Gastrocnemius medialis (tissue), 4 donors: Measurements from ENCODE around the gene TMEM150B. TPM values are rescaled to one million over a fixed set of nuclear protein-coding genes. Genes with fewer than 3 reads are reported as not detected.

Experiments used
- ATAC-seq, 2 donors: fragments of 150-250 bp; one replicate each; pipeline ENCODE4 v1.9.1; 2016
- DNase-seq, 2 donors: peaks; one replicate each; pipeline ENCODE4 v3.0.0-alpha.2; 2019
- H3K27ac ChIP-seq, 4 donors: fragments of 200-600 bp; sonication (generic); 1 replicate in 1 of 4; 2 replicates in 3 of 4; pipeline ENCODE4 v1.5.1; 2016 to 2018; ENCODE audit warnings: mild to moderate bottlenecking in 2 of 4, moderate library complexity in 1 of 4
- H3K27me3 ChIP-seq, 3 donors: fragments of 200-600 bp; sonication (generic) in 2 of 3; 1 replicate in 1 of 3; 2 replicates in 2 of 3; pipeline versions ENCODE4 v1.5.1 to v1.6.0; 2016 to 2019; ENCODE audit warnings: mild to moderate bottlenecking in 1 of 3, moderate library complexity in 1 of 3
- H3K36me3 ChIP-seq, 2 donors: fragments of 200-600 bp; sonication (generic) in 1 of 2; one replicate each; pipeline ENCODE4 v1.5.1; 2017 to 2018
- H3K4me1 ChIP-seq, 2 donors: fragments of 200-600 bp; sonication (generic) in 1 of 2; one replicate each; pipeline ENCODE4 v1.5.1; 2016 to 2017; ENCODE audit warnings: mild to moderate bottlenecking in 2 of 2
- H3K4me3 ChIP-seq, 4 donors: fragments of 200-600 bp; sonication (generic) in 3 of 4; 1 replicate in 1 of 4; 2 replicates in 3 of 4; pipeline ENCODE4 v1.5.1; 2016 to 2019; ENCODE audit warnings: mild to moderate bottlenecking in 2 of 4
- H3K9me3 ChIP-seq, 3 donors: fragments of 200-600 bp; sonication (generic) in 2 of 3; 1 replicate in 1 of 3; 2 replicates in 2 of 3; pipeline ENCODE4 v1.5.1; 2016 to 2019
- POLR2A ChIP-seq, 2 donors: fragments of 450-650 bp; IDR thresholded peaks; one replicate each; pipeline ENCODE4 v1.6.1; 2017; ENCODE audit warnings: antibody characterized with exemption in 2 of 2, mild to moderate bottlenecking in 2 of 2, moderate library complexity in 2 of 2
- in situ Hi-C, 4 donors: fragments of 200-750 bp; cut with MboI; loops; one replicate each; pipeline versions ENCODE4 v1.15.0 to v1.8.0; 2017; ENCODE audit warnings: low sequenced_read_pairs in 4 of 4
- intact Hi-C: fragments of 100-400 bp; cut with DNase I; formaldehyde crosslinking; loops from one replicate; pipeline ENCODE4 v1.15.1; 2023; ENCODE audit warnings: low total_unique reads
- total RNA-seq, 4 donors: library from RNA; depleted of rRNA; stranded (reverse); fragments of >200 nt; gene quantifications; one replicate each; pipeline versions ENCODE4 v1.1.0 to v1.2.3, GENCODE V29; 2016
- TF ChIP-seq, protein P1 (sequence below), 5 experiments: fragments of 450-650 bp in 3 of 5; fragments of 200-600 bp in 2 of 5; sonication (generic) in 2 of 5; IDR thresholded peaks in 4 of 5; conservative IDR thresholded peaks in 1 of 5; 1 replicate in 4 of 5; 2 replicates in 1 of 5; pipeline ENCODE4 v1.5.1; 2016 to 2019; ENCODE audit warnings: antibody characterized with exemption in 5 of 5, mild to moderate bottlenecking in 3 of 5, moderate library complexity in 3 of 5

The TMEM150B gene
- total RNA-seq, 4 donors from 2014 or later, result 0.40 to 3.3 TPM; not detected in 2

DNA sequence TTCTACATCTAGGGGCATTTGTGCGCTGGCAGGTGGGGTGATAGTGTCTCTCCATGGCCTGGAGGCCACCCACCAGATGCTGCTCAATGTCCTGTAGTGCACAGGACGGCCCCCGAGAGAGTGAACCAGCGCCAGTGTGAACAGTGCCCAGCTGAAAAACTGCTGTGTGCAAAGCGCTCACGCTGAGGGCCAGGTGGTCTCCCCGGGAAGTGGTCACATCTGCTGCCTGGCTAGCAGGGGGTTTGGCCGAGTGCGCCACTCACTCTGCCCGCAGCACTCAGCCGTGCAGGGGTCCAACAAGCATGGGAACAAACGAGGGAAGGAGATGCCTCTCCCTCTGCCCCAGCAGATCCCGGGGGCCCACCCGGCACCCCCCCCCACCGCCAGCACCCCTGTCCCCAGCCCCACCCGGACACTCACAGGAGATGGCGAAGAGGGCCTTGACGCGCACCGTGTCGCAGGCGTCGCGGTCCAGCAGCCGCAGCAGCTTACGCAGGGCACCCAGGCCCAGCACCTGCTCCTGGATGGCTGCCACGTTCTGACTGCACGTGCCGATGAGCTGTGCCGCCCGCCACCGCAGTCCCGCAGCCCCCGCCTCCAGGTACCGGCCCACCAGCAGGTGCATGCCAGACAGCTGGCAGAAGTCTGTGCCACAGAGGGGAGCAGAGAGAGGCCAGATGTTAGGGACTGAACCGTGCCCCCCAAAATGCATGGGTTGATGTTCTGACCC lies 51.0 kb downstream of the TMEM150B start:
- intact Hi-C loops (no loop called here), in situ Hi-C loops (no loop called here)
- ATAC-seq (no peak), DNase-seq (no peak)
- H3K36me3 ChIP-seq, result peaks cover 0 to 50% of the 10 kb centered on the region in 2 donors
- peaks cover 3 to 4% of the 10 kb centered on the region in 2 donors for H3K4me1 ChIP-seq
- H3K9me3 ChIP-seq, result no peaks in the 10 kb centered on the region
- TF ChIP-seq, protein P1, sequence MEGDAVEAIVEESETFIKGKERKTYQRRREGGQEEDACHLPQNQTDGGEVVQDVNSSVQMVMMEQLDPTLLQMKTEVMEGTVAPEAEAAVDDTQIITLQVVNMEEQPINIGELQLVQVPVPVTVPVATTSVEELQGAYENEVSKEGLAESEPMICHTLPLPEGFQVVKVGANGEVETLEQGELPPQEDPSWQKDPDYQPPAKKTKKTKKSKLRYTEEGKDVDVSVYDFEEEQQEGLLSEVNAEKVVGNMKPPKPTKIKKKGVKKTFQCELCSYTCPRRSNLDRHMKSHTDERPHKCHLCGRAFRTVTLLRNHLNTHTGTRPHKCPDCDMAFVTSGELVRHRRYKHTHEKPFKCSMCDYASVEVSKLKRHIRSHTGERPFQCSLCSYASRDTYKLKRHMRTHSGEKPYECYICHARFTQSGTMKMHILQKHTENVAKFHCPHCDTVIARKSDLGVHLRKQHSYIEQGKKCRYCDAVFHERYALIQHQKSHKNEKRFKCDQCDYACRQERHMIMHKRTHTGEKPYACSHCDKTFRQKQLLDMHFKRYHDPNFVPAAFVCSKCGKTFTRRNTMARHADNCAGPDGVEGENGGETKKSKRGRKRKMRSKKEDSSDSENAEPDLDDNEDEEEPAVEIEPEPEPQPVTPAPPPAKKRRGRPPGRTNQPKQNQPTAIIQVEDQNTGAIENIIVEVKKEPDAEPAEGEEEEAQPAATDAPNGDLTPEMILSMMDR (IDR thresholded peaks at IDR 0.05 in 4 of 5, conservative IDR thresholded peaks at IDR 0.05 in 1 of 5), result no peak
- TF ChIP-seq POLR2A (IDR thresholded peaks at IDR 0.05), result no peak
- no peak overlapping the region for H3K27ac ChIP-seq
- no peaks in the 10 kb centered on the region for H3K27me3 ChIP-seq
- no peak overlapping the region for H3K4me3 ChIP-seq

DNA sequence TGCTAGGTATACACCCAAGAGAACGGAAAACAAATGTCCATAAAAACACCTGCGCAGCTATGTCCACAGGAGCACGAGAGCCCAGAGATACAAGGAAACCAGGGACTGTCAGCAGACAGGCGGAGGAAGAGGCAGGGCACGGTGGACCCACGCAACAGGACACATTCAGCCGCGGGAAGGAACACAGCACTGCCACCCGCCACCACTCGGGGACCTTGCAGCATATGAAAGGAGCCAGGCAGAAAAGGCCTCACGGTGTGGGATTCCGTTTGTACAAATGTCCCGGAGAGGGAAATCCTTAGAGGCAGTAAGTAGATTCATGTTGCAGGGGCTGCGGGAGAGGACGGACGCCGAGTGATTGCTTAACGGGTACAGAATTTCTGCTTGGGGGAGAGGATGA lies 53.0 kb downstream of the TMEM150B start:
- ATAC-seq, result no peak
- Histone ChIP-seq H3K4me3 (no peak overlapping the region), H3K36me3 (peaks cover 0 to 44% of the 10 kb centered on the region in 2 donors), H3K27ac (no peak overlapping the region), H3K9me3 (no peaks in the 10 kb centered on the region), H3K27me3 (no peaks in the 10 kb centered on the region), H3K4me1 (no peaks in the 10 kb centered on the region)
- TF ChIP-seq, protein P1 (IDR thresholded peaks at IDR 0.05 in 4 of 5, conservative IDR thresholded peaks at IDR 0.05 in 1 of 5), result no peak
- no peak for TF ChIP-seq POLR2A (IDR thresholded peaks at IDR 0.05)
- in situ Hi-C loops, result no loop called here
- DNase-seq, result no peak
- intact Hi-C loops, result no loop called here

DNA sequence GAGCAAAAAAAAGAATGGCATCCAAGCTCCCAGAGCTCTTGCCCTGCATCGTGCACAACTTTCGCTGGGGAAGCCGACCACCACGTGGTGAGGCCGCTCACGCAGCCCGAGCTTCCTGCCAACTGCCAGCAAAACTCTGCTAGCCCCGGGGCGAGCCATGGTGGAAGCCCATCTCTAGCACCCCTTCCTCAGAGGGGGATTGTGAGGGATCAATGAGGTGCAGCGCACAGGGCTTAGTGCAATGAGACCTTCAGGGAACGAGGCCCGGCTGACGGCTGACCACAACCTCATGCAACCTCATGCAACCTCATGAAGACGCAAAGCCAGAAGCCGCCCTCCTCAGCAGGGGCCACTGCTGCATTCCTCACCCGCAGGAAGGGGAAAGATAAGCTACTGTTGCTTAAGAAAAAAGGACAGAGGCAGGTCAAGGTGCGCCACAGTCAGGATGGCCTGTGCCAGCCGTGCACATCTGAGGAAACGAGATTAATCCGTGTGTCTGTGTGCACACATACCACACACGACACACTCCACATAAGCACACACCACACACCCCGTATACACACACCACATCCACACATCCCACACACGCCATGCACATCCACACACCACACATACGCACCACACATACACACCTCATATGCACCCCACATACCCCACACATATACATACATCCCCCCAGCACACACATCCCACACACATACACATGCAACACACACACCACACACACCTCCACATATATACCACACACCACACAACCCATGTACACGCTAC lies 54.8 kb downstream of the TMEM150B start:
- H3K27ac ChIP-seq, result no peak overlapping the region
- no peak overlapping the region for H3K4me3 ChIP-seq
- H3K36me3 ChIP-seq, result peaks cover 0 to 36% of the 10 kb centered on the region in 2 donors
- H3K27me3 ChIP-seq, result no peaks in the 10 kb centered on the region
- ATAC-seq, result no peak
- H3K4me1 ChIP-seq, result no peaks in the 10 kb centered on the region
- in situ Hi-C loops, result no loop called here
- intact Hi-C loops, result no loop called here
- DNase-seq, result no peak
- no peak for TF ChIP-seq POLR2A (IDR thresholded peaks at IDR 0.05)
- TF ChIP-seq, protein P1 (IDR thresholded peaks at IDR 0.05 in 4 of 5, conservative IDR thresholded peaks at IDR 0.05 in 1 of 5), result no peak
- H3K9me3 ChIP-seq, result no peaks in the 10 kb centered on the region

DNA sequence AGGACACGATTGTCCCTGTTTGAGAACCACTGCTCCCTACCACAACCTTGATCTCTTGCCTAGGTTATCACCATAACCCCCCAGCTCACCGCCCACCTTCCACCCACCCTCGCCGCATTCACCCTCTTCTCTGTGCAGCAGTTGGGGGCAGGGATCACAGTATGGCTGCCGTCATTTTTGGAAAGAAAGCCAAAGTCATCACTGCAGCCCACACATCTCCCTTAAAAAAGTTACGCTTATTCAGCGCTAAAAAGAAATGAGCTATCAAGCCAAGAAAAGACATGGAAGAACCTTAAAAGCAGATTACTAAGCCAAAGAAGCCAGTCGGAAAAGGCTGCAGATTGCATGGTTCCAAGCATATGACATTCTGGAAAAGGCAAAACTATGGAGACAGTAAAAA lies 55.8 kb downstream of the TMEM150B start:
- DNase-seq, result no peak
- H3K36me3 ChIP-seq, result peaks cover 0 to 31% of the 10 kb centered on the region in 2 donors
- no peaks in the 10 kb centered on the region for H3K27me3 ChIP-seq
- no peak for TF ChIP-seq POLR2A (IDR thresholded peaks at IDR 0.05)
- TF ChIP-seq, protein P1 (IDR thresholded peaks at IDR 0.05 in 4 of 5, conservative IDR thresholded peaks at IDR 0.05 in 1 of 5), result no peak
- no peaks in the 10 kb centered on the region for H3K4me1 ChIP-seq
- no peak for ATAC-seq
- in situ Hi-C loops (no loop called here), intact Hi-C loops (no loop called here)
- no peak overlapping the region for H3K4me3 ChIP-seq
- no peaks in the 10 kb centered on the region for H3K9me3 ChIP-seq
- H3K27ac ChIP-seq, result no peak overlapping the region
